Stimulated activated CD8-positive, alpha-beta memory T cell treated with anti-CD3 and anti-CD28 coated beads, Interleukin-15, amount 100 ng/mL, for 24 hours (primary cell): ENCODE results near the gene OR6M1.

Source experiments
- DNase-seq: peaks from one replicate; pipeline ENCODE4 v3.0.0-alpha.2; 2020; ENCODE audit warnings: low read depth

The OR6M1 gene

GRCh38 chr11:123775715-123776549, 30.2 kb downstream of the OR6M1 start:
- no peak for DNase-seq

- DNase-seq, result no peak
Observed at GRCh38 chr11:123775289-123775688, 30.9 kb downstream of the OR6M1 start.

DNA sequence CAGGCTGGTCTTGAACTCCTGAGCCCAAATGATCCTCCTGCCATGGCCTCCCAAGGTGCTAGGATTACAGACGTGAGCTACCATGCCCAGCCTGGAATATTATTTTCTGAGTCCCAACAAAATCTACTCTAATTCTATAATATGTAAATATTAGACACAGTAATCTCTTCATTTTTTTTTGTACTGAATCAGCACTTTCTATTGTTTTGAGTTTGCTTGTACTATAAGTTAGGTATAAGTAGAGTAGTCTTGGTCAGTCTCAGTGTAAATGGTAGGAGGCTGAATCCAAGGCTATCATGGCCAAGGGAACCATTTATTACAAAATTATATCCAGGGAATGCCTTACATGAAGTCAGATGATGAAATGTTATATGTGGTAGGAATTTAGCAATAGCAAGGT, 32.2 kb downstream of the OR6M1 start:
- no peak for DNase-seq

GRCh38 chr11:123773026-123773425, 33.1 kb downstream of the OR6M1 start:
- no peak for DNase-seq

- DNase-seq, result no peak
Observed at GRCh38 chr11:123771664-123772063, 34.5 kb downstream of the OR6M1 start.

DNA sequence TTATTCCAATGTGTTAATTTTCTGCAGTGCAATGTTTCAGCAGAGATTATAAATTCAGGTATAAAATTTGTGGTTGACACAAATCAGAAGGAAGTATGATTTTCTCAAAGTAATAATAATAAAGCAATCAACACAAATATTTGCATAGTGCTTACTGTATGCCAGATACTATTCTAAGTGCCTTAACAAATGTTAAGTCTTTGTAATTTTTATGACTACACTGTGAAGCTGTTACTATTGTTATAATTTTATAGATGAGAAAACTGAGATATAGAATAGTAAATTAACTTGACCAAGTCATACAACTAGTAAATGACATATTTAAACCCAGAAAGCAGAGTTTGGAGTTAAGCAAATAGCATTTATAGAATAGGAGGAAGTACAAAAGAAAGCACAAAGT, 35.4 kb downstream of the OR6M1 start:
- DNase-seq, result no peak

GRCh38 chr11:123765601-123766000, 40.5 kb downstream of the OR6M1 start:
- DNase-seq, result no peak

- DNase-seq, result no peak
Observed at GRCh38 chr11:123762422-123762821, 43.7 kb downstream of the OR6M1 start.

DNA sequence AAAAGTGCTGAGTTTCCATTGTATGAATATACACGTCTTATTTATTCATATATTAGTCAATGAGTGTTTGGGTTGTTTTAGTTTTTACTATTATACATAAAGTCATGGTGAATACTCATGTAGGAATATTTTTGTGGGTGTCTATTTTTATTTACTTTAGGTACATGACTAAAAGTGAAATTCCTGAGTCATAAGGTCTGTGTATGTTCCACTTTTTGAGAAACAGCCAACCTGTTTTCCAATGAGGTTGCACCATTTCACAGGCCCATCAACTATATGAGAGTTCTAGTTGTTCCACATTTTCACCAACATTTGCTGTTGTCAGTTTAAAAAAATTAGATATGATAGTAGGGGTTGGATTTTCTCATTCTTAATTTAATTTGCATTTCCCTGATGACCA, 45.3 kb downstream of the OR6M1 start:
- DNase-seq, result no peak

- no peak for DNase-seq
Observed at GRCh38 chr11:123757976-123758375, 48.2 kb downstream of the OR6M1 start.

GRCh38 chr11:123755813-123756212, 50.3 kb downstream of the OR6M1 start:
- DNase-seq, result no peak
